HCT116 (cell line): ENCODE results near the gene XRCC2. TPM values are rescaled to one million over a fixed set of nuclear protein-coding genes. Genes with fewer than 3 reads are reported as not detected.

Experiments
- ATAC-seq: fragments of 200-7000 bp; cut with Tn5 transposase; 2 replicates; pipeline ENCODE4 v1.9.1; 2020; ENCODE audit warnings: mild to moderate bottlenecking, moderate library complexity
- Bru-seq: library from RNA; stranded (reverse); fragments of 400-500 nt; gene quantifications from one replicate; lab custom pipeline; 2021; lab: Mats Ljungman, UMichigan
- BruChase-seq, 2 experiments: library from RNA; stranded (reverse); fragments of 400-500 nt; gene quantifications; one replicate each; lab custom pipeline; 2021; lab: Mats Ljungman, UMichigan
- BruUV-seq: library from RNA; stranded (reverse); fragments of 400-500 nt; replicated peaks from 2 replicates; lab custom pipeline; 2021; lab: Mats Ljungman, UMichigan
- CTCF ChIA-PET: fragments of 300-600 bp; sonication (Branson Sonifier 250); formaldehyde crosslinking; loops from one replicate; lab custom pipeline; 2021; ENCODE audit warnings: antibody characterized with exemption; lab: Charles Lee
- POLR2A ChIA-PET: fragments of 300-600, 350-600 bp; sonication (Branson Sonifier 250); formaldehyde crosslinking; loops from one replicate; lab custom pipeline; 2021; ENCODE audit warnings: antibody characterized with exemption; lab: Charles Lee
- RAD21 ChIA-PET, 2 experiments: fragments of 300-600 bp; sonication (Branson Sonifier 250); formaldehyde crosslinking; loops; one replicate each; lab custom pipeline; 2023; ENCODE audit warnings: low total read pairs in 2 of 2; ENCODE audit not compliant: uncharacterized antibody in 2 of 2, unreplicated experiment in 2 of 2, low non-redundant PET in 1 of 2; lab: Charles Lee
- DNase-seq: peaks from one replicate; pipeline ENCODE4 v3.0.0-alpha.2; 2010; ENCODE audit warnings: low read depth, low spot score
- H2AFZ ChIP-seq: fragments of 200-600 bp; shearing (Covaris generic), sonication (generic); 2 replicates; pipeline ENCODE4 v1.6.1; 2017; ENCODE audit warnings: low read depth, mixed run types, mixed read lengths, antibody characterized with exemption, low read length; ENCODE audit not compliant: poor library complexity, severe bottlenecking
- H3K27ac ChIP-seq: 2 replicates; pipeline ENCODE4 v1.5.1; 2012; ENCODE audit warnings: low read depth, low read length
- H3K27me3 ChIP-seq: fragments of 200-600 bp; sonication (generic); 2 replicates; pipeline ENCODE4 v1.6.1; 2016; ENCODE audit warnings: mixed run types, low read length, mixed read lengths; ENCODE audit not compliant: insufficient read depth
- H3K36me3 ChIP-seq, 2 experiments: fragments of 200-500 bp in 1 of 2; fragments of 200-600 bp in 1 of 2; sonication (Bioruptor generic) in 1 of 2; sonication (generic) in 1 of 2; 2 replicates each; pipeline versions ENCODE4 v1.5.1 to v1.6.1; 2014 to 2016; ENCODE audit warnings: low read length in 2 of 2, inconsistent platforms in 1 of 2, mixed read lengths in 1 of 2, mixed run types in 1 of 2; ENCODE audit not compliant: insufficient read depth in 2 of 2, control insufficient read depth in 1 of 2
- H3K4me1 ChIP-seq, 2 experiments: fragments of 200-600 bp in 1 of 2; sonication (generic) in 1 of 2; 2 replicates each; pipeline versions ENCODE4 v1.5.1 to v1.6.1; 2012 to 2017; ENCODE audit warnings: low read length in 2 of 2, inconsistent platforms in 1 of 2, mild to moderate bottlenecking in 1 of 2, mixed read lengths in 1 of 2, mixed run types in 1 of 2, moderate library complexity in 1 of 2; ENCODE audit not compliant: insufficient read depth in 2 of 2, control insufficient read depth in 1 of 2
- H3K4me2 ChIP-seq: fragments of 200-600 bp; sonication (generic); 2 replicates; pipeline ENCODE4 v1.6.1; 2017; ENCODE audit warnings: mixed run types, low read length, mixed read lengths
- H3K4me3 ChIP-seq, 2 experiments: fragments of 200-600 bp in 1 of 2; sonication (generic) in 1 of 2; replicated peaks in 1 of 2; 2 replicates each; pipeline ENCODE4 v1.5.1; 2011 to 2016; ENCODE audit warnings: low read length in 2 of 2, control low read depth in 1 of 2, low read depth in 1 of 2, mild to moderate bottlenecking in 1 of 2, mixed read lengths in 1 of 2, mixed run types in 1 of 2
- H3K79me2 ChIP-seq: fragments of 200-600 bp; sonication (generic); 2 replicates; pipeline ENCODE4 v1.6.1; 2017; ENCODE audit warnings: mild to moderate bottlenecking, mixed run types, low read length, moderate library complexity, mixed read lengths; ENCODE audit not compliant: insufficient read depth
- H3K9ac ChIP-seq: fragments of 200-600 bp; sonication (generic); 2 replicates; pipeline ENCODE4 v1.6.1; 2016; ENCODE audit warnings: low read length, mixed read lengths
- H3K9me2 ChIP-seq: fragments of 200-600 bp; sonication (generic), shearing (Covaris generic); 2 replicates; pipeline ENCODE4 v1.6.1; 2017; ENCODE audit warnings: mixed run types, mild to moderate bottlenecking, moderate library complexity; ENCODE audit not compliant: insufficient read depth
- H3K9me3 ChIP-seq, 2 experiments: fragments of 200-500 bp in 1 of 2; fragments of 200-600 bp in 1 of 2; sonication (Bioruptor generic) in 1 of 2; sonication (generic) in 1 of 2; 2 replicates each; pipeline ENCODE4 v1.6.1; 2014 to 2017; ENCODE audit warnings: low read length in 2 of 2, mixed read lengths in 2 of 2, inconsistent platforms in 1 of 2, low read depth in 1 of 2, mild to moderate bottlenecking in 1 of 2, mixed run types in 1 of 2, moderate library complexity in 1 of 2; ENCODE audit not compliant: control insufficient read depth in 1 of 2, insufficient read depth in 1 of 2
- H4K20me1 ChIP-seq: fragments of 200-600 bp; sonication (generic), shearing (Covaris generic); 2 replicates; pipeline ENCODE4 v1.6.1; 2017; ENCODE audit warnings: mixed run types, mild to moderate bottlenecking, moderate library complexity; ENCODE audit not compliant: insufficient read depth
- CBX3 ChIP-seq: IDR thresholded peaks from 2 replicates; pipeline ENCODE4 v1.6.1; 2012; ENCODE audit warnings: low read depth
- CEBPB ChIP-seq: IDR thresholded peaks from 2 replicates; pipeline ENCODE4 v1.6.1; 2012; ENCODE audit warnings: low read depth
- CTCF ChIP-seq, 3 experiments: fragments of 200-600 bp in 1 of 3; sonication (generic) in 1 of 3; IDR thresholded peaks in 2 of 3; conservative IDR thresholded peaks in 1 of 3; 2 replicates each; pipeline ENCODE4 v1.5.1; 2012 to 2017; ENCODE audit warnings: low read depth in 2 of 3, low read length in 2 of 3, antibody characterized with exemption in 1 of 3, borderline replicate concordance in 1 of 3, control low read depth in 1 of 3, mild to moderate bottlenecking in 1 of 3, mixed read lengths in 1 of 3, mixed run types in 1 of 3, moderate library complexity in 1 of 3; ENCODE audit not compliant: insufficient read depth in 1 of 3
- EGR1 ChIP-seq: IDR thresholded peaks from 2 replicates; pipeline ENCODE4 v1.6.1; 2012; ENCODE audit warnings: low read depth
- ELF1 ChIP-seq: IDR thresholded peaks from 2 replicates; pipeline ENCODE4 v1.6.1; 2012; ENCODE audit warnings: low read depth, borderline replicate concordance
- EZH2 ChIP-seq: fragments of 200-600 bp; sonication (generic); IDR thresholded peaks from 2 replicates; pipeline ENCODE4 v1.6.1; 2017; ENCODE audit warnings: antibody characterized with exemption, mixed run types
- EZH2phosphoT487 ChIP-seq: fragments of 200-600 bp; IDR thresholded peaks from 2 replicates; pipeline ENCODE4 v1.6.1; 2018; ENCODE audit warnings: antibody characterized with exemption, borderline replicate concordance
- FOSL1 ChIP-seq: IDR thresholded peaks from 2 replicates; pipeline ENCODE4 v1.6.1; 2012; ENCODE audit warnings: low read depth
- POLR2A ChIP-seq: IDR thresholded peaks from 2 replicates; pipeline ENCODE4 v1.7.0; 2011; ENCODE audit warnings: borderline replicate concordance; ENCODE audit not compliant: insufficient read depth, insufficient read length; ENCODE audit errors: extremely low read depth
- POLR2AphosphoS5 ChIP-seq: IDR thresholded peaks from 2 replicates; pipeline ENCODE4 v1.6.1; 2011; ENCODE audit warnings: mild to moderate bottlenecking, low read depth, low read length, moderate library complexity
- RAD21 ChIP-seq: IDR thresholded peaks from 2 replicates; pipeline ENCODE4 v1.6.1; 2012; ENCODE audit warnings: low read depth, mild to moderate bottlenecking
- SIN3A ChIP-seq: IDR thresholded peaks from 2 replicates; pipeline ENCODE4 v1.6.1; 2012; ENCODE audit warnings: low read depth
- SP1 ChIP-seq: IDR thresholded peaks from 2 replicates; pipeline ENCODE4 v1.6.1; 2012; ENCODE audit warnings: low read depth
- SRF ChIP-seq: IDR thresholded peaks from 2 replicates; pipeline ENCODE4 v1.6.1; 2012; ENCODE audit warnings: low read depth
- TCF7L2 ChIP-seq: IDR thresholded peaks from 2 replicates; pipeline ENCODE4 v1.7.0; 2011; ENCODE audit warnings: borderline replicate concordance, inconsistent platforms; ENCODE audit not compliant: insufficient read depth, insufficient read length; ENCODE audit errors: extremely low read depth
- YY1 ChIP-seq: IDR thresholded peaks from 2 replicates; pipeline ENCODE4 v1.6.1; 2011; ENCODE audit warnings: low read length, low read depth, moderate library complexity, mild to moderate bottlenecking; ENCODE audit not compliant: insufficient replicate concordance; ENCODE audit errors: extremely low read depth
- ZBTB33 ChIP-seq: IDR thresholded peaks from 2 replicates; pipeline ENCODE4 v1.6.1; 2011; ENCODE audit warnings: mild to moderate bottlenecking, low read length, moderate library complexity; ENCODE audit not compliant: insufficient replicate concordance; ENCODE audit errors: extremely low read depth
- ZFX ChIP-seq: fragments of 450-650 bp; IDR thresholded peaks from 2 replicates; pipeline ENCODE4 v1.6.1; 2017
- ZNF274 ChIP-seq: fragments of 200-500 bp; sonication (Bioruptor generic); IDR thresholded peaks from 2 replicates; pipeline ENCODE4 v1.6.1; 2014; ENCODE audit warnings: mild to moderate bottlenecking, low read depth, low read length, inconsistent platforms
- intact Hi-C: fragments of 100-400 bp; cut with micrococcal nuclease; formaldehyde crosslinking; loops from 2 replicates; pipeline ENCODE4 v1.10.0; 2022
- long read RNA-seq: library from polyadenylated mRNA; unstranded; transcript quantifications from one replicate; pipeline ENCODE4 v2.0.0, GENCODE V29; 2021; ENCODE audit not compliant: unreplicated experiment
- polyA plus RNA-seq: library from polyadenylated mRNA; unstranded; fragments of >200 nt; gene quantifications from 2 replicates; pipeline ENCODE4 v1.2.1, GENCODE V29; 2012; ENCODE audit warnings: missing spikeins
- total RNA-seq: library from RNA; stranded (reverse); gene quantifications from one replicate; pipeline ENCODE4 v1.2.1, GENCODE V29; 2021; ENCODE audit not compliant: unreplicated experiment
- TF ChIP-seq, protein P1 (sequence below): IDR thresholded peaks from 2 replicates; pipeline ENCODE4 v1.6.1; 2012
- TF ChIP-seq, protein P2 (sequence below): IDR thresholded peaks from 2 replicates; pipeline ENCODE4 v1.6.1; 2012

XRCC2 gene
- 14.8 TPM for total RNA-seq
- polyA plus RNA-seq = 1.9 and 3.5 TPM in 2 replicates
- percentile 86 among the genes with signal in this experiment for Bru-seq, nascent RNA
- BruChase-seq, experiment 1, labeled RNA remaining after a 6-hour chase = percentile 69 among the genes with signal in this experiment
- BruChase-seq, experiment 2, labeled RNA remaining after a 2-hour chase = percentile 74 among the genes with signal in this experiment
- long read RNA-seq, transcript XRCC2-201 (3 exons, 3,067 nt) = major isoform, 10 of 18 reads
- long read RNA-seq, partial matches to known transcripts = 0 of 18 reads
- long read RNA-seq, other reads (novel, unspliced or antisense) = 8 of 18 reads

GRCh38 chr7:152675759-152676636, at the start of gene XRCC2:
TSS of gene XRCC2 (minus strand) at chr7:152676141. CDS start at chr7:152676079, 62 bp downstream.
- Histone ChIP-seq H3K4me1 (peaks cover 0 to 13% of the 10 kb centered on the region in 2 experiments; a peak in 3 of 4 replicates), H3K36me3 (peaks cover 2 to 6% of the 10 kb centered on the region in 2 experiments; a peak in 1 of 4 replicates), H3K79me2 (peaks cover 48% of the 10 kb centered on the region), H3K27me3 (no peaks in the 10 kb centered on the region), H2AFZ (peak within 1 kb of the TSS; percentile 64), H3K9me2 (no peaks in the 10 kb centered on the region), H3K4me2 (peak within 1 kb of the TSS; percentile 85), H4K20me1 (no peaks in the 10 kb centered on the region; the same call in 1 of the 2 replicates), H3K4me3 (peak within 1 kb of the TSS; percentile 77 to 90), H3K9me3 (no peaks in the 10 kb centered on the region), H3K9ac (peak within 1 kb of the TSS; percentile 97), H3K27ac (peak within 1 kb of the TSS; percentile 77)
- BruUV-seq = no TSS peak
- intact Hi-C loops = loop anchor here (1.0 to 10.0 kb wide), 2 partner anchors 83 to 211 kb away; partner anchors contain the start of gene ACTR3B
- peak; percentile 92 for ATAC-seq
- peak; percentile 77 for DNase-seq
- ChIA-PET CTCF (no interaction called here), POLR2A (interaction anchor here (0.9 kb wide), 1 partner anchor 35 kb away, joined by 3 read pairs; no protein-coding TSS in a partner anchor), RAD21 (no interaction called here)
- TF ChIP-seq SIN3A (peak; percentile 98), FOSL1 (no peak), TCF7L2 (no peak), ZFX (peak; percentile 97), CTCF (IDR thresholded peaks at IDR 0.05 in 2 of 3, conservative IDR thresholded peaks at IDR 0.05 in 1 of 3; ENCODE audit: borderline replicate concordance in 1 of 3, insufficient read depth in 1 of 3, low read depth in 2 of 3, low read length in 2 of 3) (no peak), CEBPB (no peak), ZBTB33 (peak; percentile 65), YY1 (peak; percentile 13), ZNF274 (no peak), CBX3 (no peak), SRF (peak; percentile 39; the same call in 1 of the 2 replicates), ELF1 (peak; percentile 75), POLR2AphosphoS5 (peak; percentile 98), POLR2A (peak; percentile 90), EZH2 (no peak), RAD21 (0 out of 2 replicates have a peak, but pooled peaks have one; percentile 14), EGR1 (peak; percentile 74), SP1 (peak; percentile 61), EZH2phosphoT487 (no peak)
- TF ChIP-seq, protein P1, sequence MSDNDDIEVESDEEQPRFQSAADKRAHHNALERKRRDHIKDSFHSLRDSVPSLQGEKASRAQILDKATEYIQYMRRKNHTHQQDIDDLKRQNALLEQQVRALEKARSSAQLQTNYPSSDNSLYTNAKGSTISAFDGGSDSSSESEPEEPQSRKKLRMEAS = peak; percentile 59
- TF ChIP-seq, protein P2, sequence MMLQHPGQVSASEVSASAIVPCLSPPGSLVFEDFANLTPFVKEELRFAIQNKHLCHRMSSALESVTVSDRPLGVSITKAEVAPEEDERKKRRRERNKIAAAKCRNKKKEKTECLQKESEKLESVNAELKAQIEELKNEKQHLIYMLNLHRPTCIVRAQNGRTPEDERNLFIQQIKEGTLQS = no peak; the same call in 1 of the 2 replicates
